ENCODE measurements around the gene SCYL1.

DNA sequence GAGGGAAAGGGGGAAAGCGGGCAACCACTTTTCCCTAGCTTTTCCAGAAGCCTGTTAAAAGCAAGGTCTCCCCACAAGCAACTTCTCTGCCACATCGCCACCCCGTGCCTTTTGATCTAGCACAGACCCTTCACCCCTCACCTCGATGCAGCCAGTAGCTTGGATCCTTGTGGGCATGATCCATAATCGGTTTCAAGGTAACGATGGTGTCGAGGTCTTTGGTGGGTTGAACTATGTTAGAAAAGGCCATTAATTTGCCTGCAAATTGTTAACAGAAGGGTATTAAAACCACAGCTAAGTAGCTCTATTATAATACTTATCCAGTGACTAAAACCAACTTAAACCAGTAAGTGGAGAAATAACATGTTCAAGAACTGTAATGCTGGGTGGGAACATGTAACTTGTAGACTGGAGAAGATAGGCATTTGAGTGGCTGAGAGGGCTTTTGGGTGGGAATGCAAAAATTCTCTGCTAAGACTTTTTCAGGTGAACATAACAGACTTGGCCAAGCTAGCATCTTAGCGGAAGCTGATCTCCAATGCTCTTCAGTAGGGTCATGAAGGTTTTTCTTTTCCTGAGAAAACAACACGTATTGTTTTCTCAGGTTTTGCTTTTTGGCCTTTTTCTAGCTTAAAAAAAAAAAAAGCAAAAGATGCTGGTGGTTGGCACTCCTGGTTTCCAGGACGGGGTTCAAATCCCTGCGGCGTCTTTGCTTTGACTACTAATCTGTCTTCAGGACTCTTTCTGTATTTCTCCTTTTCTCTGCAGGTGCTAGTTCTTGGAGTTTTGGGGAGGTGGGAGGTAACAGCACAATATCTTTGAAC, 19.2 kb upstream of the SCYL1 start:
- TF ChIP-seq, protein P1, sequence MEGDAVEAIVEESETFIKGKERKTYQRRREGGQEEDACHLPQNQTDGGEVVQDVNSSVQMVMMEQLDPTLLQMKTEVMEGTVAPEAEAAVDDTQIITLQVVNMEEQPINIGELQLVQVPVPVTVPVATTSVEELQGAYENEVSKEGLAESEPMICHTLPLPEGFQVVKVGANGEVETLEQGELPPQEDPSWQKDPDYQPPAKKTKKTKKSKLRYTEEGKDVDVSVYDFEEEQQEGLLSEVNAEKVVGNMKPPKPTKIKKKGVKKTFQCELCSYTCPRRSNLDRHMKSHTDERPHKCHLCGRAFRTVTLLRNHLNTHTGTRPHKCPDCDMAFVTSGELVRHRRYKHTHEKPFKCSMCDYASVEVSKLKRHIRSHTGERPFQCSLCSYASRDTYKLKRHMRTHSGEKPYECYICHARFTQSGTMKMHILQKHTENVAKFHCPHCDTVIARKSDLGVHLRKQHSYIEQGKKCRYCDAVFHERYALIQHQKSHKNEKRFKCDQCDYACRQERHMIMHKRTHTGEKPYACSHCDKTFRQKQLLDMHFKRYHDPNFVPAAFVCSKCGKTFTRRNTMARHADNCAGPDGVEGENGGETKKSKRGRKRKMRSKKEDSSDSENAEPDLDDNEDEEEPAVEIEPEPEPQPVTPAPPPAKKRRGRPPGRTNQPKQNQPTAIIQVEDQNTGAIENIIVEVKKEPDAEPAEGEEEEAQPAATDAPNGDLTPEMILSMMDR (IDR thresholded peaks at IDR 0.05; ENCODE audit: low read length), result no peak
- TF ChIP-seq EZH2 (IDR thresholded peaks at IDR 0.05; ENCODE audit: borderline replicate concordance, low read length), result no peak
